Renal cortex interstitium (tissue), 15 donors: ENCODE results near the gene ZNF451. TPM values are rescaled to one million over a fixed set of nuclear protein-coding genes. Genes with fewer than 3 reads are reported as not detected.
"Not testable (repeated sequence)": the region's sequence is repeated elsewhere in the genome, so short reads cannot be mapped to it uniquely, and the experiment has no call there.

Source experiments
- DNase-seq, 11 donors: peaks; one replicate each; pipeline ENCODE4 v3.0.0-alpha.2; 2013; ENCODE audit warnings: low read depth in 9 of 11, low spot score in 4 of 11; ENCODE audit errors: extremely low read depth in 1 of 11
- long read RNA-seq, 16 experiments: transcript quantifications; one replicate each; lab custom pipeline, GENCODE V29; 2026
- polyA plus RNA-seq, 3 donors: library from polyadenylated mRNA; unstranded; fragments of 120-200 nt; gene quantifications; one replicate each; pipeline ENCODE4 v1.2.1, GENCODE V29; 2013; ENCODE audit not compliant: insufficient read length in 3 of 3

ZNF451 gene
- polyA plus RNA-seq: 10 to 100 TPM; 31.0 to 46.6 (median 39.1) TPM
- long read RNA-seq, donor 1, partial matches to known transcripts: 0 of 1 reads
- long read RNA-seq, donor 1, other reads (novel, unspliced or antisense): 0 of 1 reads
- long read RNA-seq, donor 2, full-length matches to known transcripts: 2 of 2 reads
- long read RNA-seq, donor 2, partial matches to known transcripts: 0 of 2 reads
- long read RNA-seq, donor 2, other reads (novel, unspliced or antisense): 0 of 2 reads
- long read RNA-seq, donor 3, full-length matches to known transcripts: 3 of 3 reads
- long read RNA-seq, donor 3, partial matches to known transcripts: 0 of 3 reads
- long read RNA-seq, donor 3, other reads (novel, unspliced or antisense): 0 of 3 reads
- long read RNA-seq, donor 4, partial matches to known transcripts: 0 of 6 reads
- long read RNA-seq, donor 4, other reads (novel, unspliced or antisense): 0 of 6 reads
- long read RNA-seq, donor 5: 0 reads
- long read RNA-seq, donor 6, full-length matches to known transcripts: 6 of 6 reads
- long read RNA-seq, donor 6, partial matches to known transcripts: 0 of 6 reads
- long read RNA-seq, donor 6, other reads (novel, unspliced or antisense): 0 of 6 reads
- long read RNA-seq, donor 7, full-length matches to known transcripts: 2 of 10 reads
- long read RNA-seq, donor 7, partial matches to known transcripts: 8 of 10 reads
- long read RNA-seq, donor 7, other reads (novel, unspliced or antisense): 0 of 10 reads
- long read RNA-seq, donor 8: 0 reads
- long read RNA-seq, donor 9: 0 reads
- long read RNA-seq, donor 10, full-length matches to known transcripts: 4 of 4 reads
- long read RNA-seq, donor 10, partial matches to known transcripts: 0 of 4 reads
- long read RNA-seq, donor 10, other reads (novel, unspliced or antisense): 0 of 4 reads
- long read RNA-seq, donor 11, full-length matches to known transcripts: 3 of 3 reads
- long read RNA-seq, donor 11, partial matches to known transcripts: 0 of 3 reads
- long read RNA-seq, donor 11, other reads (novel, unspliced or antisense): 0 of 3 reads
- long read RNA-seq, donor 12, full-length matches to known transcripts: 3 of 3 reads
- long read RNA-seq, donor 12, partial matches to known transcripts: 0 of 3 reads
- long read RNA-seq, donor 12, other reads (novel, unspliced or antisense): 0 of 3 reads
- long read RNA-seq, donor 13: 0 reads
- long read RNA-seq, donor 14, partial matches to known transcripts: 0 of 1 reads
- long read RNA-seq, donor 14, other reads (novel, unspliced or antisense): 0 of 1 reads
- long read RNA-seq, donor 15, full-length matches to known transcripts: 3 of 3 reads
- long read RNA-seq, donor 15, partial matches to known transcripts: 0 of 3 reads
- long read RNA-seq, donor 15, other reads (novel, unspliced or antisense): 0 of 3 reads
- long read RNA-seq, donor 16, full-length matches to known transcripts: 14 of 36 reads
- long read RNA-seq, donor 16, partial matches to known transcripts: 22 of 36 reads
- long read RNA-seq, donor 16, other reads (novel, unspliced or antisense): 0 of 36 reads

DNA sequence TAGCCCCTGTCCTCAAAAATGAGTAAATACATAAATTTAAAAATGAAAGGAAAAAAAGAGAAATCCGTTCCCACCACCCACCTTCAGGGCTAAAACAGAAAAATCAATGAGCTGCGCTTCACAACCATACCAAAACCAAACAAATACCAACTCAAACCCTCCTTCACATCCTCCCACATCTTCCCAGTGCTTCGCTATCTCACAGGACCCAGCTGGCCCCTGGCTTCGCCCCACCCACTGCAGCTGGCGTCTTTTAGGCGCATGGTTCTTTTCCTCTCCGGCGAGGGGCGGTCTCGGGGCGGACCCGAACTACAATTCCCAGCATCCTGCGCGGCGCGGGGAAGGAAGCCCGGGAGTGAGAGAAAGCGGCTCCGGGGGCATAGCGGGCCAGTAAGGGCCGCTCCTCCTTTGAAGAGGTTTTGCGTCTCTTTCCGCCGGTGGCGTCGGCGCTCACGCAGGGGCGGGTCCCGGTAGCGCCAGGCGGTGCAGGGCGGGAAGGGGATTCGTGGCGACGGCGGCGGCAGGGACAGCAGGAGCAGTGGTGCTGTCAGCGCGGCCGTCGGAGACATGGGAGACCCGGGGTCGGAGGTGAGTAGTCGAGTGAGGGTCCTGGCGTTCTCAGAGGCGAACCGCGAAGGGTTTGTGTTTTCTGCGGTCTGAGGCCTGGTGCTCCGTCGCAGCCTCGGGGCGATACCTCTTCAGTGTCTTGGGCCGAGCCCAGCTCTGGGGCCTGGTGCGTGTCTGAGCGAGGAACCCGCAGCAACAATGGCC lies at the start of gene ZNF451:
TSS of gene ZNF451 (plus strand) at position 502 of the 771 bp plus-strand sequence. CDS start at position 568, 66 bp downstream.
- DNase-seq: peak; percentile 87 to 96 (median 94)

DNA sequence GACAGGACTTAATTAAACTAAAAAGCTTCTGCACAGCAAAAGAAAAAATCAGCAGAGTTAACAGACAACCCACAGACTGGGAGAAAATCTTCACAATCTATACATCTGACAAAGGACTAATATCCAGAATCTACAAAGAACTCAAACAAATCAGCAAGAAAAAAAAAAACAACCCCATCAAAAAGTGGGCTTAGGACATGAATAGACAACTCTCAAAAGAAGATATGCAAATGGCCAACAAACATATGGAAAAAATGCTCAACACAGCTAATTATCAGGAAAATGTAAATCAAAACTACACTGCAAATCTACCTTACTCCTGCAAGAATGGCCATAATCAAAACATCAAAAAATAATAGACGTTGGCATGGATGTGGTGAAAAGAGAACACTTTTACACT lies 45.9 kb upstream of the ZNF451 start:
- DNase-seq: not testable (repeated sequence)

DNA sequence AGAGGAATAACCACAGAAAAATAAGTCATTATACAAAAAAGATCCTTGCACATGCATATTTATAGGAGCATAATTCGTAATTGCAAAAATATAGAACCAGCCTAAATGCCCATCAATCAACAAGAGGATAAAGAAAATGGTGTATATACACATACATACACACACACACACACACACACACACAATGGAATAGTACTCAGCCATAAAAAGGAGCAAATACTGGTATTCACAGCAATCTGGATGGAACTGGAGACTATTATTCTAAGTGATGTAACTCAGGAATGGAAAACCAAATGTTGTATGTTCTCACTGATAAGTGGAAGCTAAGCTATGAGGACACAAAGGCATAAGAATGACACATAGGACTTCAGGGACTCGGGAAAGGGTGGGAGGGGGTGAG lies 45.4 kb upstream of the ZNF451 start:
- DNase-seq: no peak

DNA sequence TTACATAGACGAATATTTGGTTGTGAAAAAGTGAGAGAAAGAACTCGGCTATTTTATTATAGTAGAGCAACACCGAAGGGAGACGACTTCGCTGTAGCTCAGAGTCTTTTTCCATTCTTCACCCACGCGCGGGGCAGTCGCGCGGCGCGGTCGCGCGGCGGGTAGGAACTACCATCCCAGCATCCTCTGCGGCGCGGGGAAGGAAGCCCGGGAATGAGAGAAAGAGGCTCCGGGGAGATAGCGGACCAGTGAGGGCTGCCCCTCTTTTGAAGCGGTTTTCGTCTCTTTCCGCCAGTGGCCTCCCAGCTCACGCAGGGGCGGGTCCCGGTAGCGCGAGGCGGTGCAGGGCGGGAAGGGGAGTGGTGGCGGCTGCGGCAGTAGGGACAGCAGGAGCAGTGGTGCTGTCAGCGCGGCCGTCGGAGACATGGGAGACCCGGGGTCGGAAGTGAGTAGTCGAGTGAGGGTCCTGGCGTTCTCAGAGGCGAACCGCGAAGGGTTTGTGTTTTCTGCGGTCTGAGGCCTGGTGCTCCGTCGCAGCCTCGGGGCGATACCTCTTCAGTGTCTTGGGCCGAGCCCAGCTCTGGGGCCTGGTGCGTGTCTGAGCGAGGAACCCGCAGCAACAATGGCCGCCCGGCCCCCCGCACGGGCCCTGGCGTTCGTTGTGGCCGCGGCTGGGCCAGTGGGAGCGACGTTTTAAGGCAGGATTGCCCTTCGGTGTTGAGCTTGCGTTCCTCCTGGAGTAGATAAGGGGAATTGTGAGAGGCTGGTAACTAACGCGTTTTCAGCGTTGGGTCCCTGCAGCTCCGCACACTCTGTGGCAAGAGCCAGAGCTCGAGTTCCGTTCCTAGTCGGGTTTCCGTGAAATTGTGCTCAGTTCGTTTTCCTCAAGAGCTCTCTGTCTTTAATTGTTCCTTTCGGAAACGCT lies 43.4 kb upstream of the ZNF451 start, which contains the start of gene KIAA1586:
TSS of gene KIAA1586 (plus strand) at position 362 of the 925 bp plus-strand sequence. CDS start at position 425, 63 bp downstream.
- DNase-seq: peak; percentile 67 to 87 (median 82)

GRCh38 chr6:57047257-57047585 lies 42.8 kb upstream of the ZNF451 start:
- not testable (repeated sequence) for DNase-seq

GRCh38 chr6:57047859-57048258 lies 42.1 kb upstream of the ZNF451 start:
- DNase-seq: not testable (repeated sequence)

DNA sequence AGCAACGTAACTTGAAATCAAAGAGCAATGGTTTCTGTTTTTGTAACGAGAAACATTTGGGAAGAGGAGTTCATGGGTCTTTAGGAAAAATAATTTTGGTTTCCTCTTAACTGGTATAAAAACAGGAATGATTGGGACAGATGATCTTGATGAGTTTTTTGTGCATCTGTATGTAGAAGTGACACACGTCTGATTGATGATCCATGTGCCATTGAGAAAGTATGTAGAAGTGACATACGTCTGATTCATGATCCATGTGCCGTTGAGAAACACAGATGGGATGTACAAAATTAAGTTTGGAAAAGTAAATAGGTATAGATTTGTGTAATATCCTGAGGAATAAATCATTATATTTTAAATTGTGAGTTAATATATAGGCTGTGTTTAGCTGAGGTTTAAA lies 41.4 kb upstream of the ZNF451 start:
- DNase-seq: no peak

DNA sequence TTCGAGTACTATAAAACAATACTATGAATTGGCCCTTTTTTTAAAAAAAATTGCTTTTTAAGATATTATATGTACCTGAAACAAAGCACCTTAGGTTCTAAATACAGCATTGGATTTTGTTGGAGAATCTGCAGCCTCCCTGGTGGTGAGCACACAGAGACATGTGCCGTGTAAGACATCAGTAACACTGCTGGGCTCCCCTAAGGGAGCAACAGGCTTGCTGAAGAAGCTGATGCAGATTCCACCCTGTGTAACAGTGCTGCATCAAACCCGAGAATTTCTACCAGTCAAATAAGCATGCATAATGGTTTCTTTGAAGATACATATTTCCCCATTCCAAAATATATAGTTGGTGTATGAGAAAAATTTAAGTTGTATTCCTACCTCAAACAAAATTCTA lies 26.1 kb upstream of the ZNF451 start:
- no peak for DNase-seq

DNA sequence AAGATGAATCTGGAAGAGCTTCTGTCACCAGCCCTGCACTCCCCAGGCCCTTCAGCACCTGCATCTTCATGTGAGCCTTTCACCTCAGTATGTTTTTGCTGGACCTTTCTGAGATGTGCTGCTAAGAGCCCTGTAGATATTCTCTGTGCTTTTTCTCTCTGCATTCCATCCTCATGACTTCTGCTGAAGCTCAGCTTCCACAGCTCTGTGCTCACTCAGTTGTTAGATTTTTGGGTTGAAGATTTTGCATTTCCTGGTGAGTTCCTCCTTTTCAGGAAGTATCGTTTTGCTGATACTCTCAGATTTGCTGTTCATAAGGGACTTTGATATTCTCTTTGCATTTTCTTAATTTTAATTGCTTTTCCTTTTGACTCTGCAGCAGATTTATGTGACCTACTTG lies 25.2 kb upstream of the ZNF451 start:
- DNase-seq: no peak

DNA sequence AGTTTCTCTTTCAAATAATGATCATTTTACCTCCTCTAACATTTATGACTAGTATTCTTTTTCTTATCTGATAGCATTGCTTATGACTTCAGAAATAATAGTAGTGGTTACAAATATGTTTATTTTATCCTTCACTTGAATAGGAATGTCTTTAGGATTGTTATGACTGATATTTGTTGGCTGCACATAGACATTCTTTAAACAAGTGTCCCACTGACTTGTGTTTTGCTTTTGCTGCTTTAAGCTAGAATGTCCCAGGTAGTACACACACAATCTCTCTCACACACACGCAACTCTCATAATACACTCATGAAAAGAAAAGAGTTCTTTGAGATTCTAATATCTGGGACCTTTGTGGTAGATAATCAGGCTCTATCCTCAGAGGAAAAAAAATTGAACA lies 21.9 kb upstream of the ZNF451 start:
- DNase-seq: no peak

DNA sequence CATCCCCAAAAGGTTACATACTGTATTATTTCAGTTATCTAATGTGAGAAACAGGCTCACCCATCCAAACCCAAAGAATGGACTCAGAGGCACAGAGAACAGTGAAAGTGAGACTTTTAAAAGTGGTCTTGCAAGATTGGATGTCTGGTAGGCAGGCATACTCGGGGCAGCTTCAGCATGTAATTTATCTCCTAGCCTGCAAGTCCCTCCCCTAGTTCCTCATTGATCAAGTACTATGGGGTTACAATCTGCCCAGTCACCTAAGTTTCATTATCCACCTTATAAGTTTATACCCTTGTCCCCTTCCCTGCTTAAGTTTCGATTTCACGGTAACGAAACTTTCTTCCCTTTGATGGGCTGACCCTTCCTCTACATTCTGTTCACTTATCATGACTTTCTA lies 20.8 kb upstream of the ZNF451 start:
- no peak for DNase-seq

- DNase-seq: no peak
Measured at GRCh38 chr6:57069920-57070331, 20.1 kb upstream of the ZNF451 start.

DNA sequence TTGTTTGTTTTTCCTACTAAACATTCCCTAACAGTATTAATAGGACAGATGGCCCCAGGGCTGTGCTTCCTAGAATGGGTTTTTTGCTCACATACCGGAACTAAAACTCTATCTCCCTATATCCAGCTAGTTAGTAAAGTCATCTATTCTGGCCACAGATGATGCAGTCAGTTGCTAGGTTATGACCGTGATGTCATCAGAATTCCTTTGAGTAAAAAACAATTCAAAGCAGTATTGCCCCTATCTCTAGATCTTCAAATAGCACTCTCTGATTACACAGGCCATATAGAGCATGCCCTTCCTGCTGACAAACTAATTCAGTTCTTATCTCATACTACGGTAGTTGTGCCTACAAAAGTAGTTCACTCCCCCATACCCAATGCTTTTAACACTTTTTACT lies 17.9 kb upstream of the ZNF451 start:
- DNase-seq: no peak

GRCh38 chr6:57074383-57074782 lies 15.6 kb upstream of the ZNF451 start:
- no peak for DNase-seq

DNA sequence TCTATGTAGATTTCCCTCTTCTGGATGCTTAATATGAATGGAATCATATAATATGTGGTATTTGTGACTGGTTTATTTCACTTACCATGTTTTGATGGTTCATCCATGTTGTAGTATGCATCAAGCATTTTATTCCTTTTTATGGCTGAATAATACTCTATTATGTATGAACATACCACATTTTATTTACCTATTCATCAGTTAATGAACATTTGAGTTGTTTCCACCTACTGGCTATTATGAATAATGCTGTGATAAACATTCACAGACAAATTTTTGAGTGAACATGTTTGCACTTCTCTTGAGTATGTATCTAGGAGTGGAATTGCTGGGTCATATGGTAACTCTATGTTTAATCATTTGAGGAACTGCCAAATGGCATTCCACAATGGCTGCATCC lies 14.9 kb upstream of the ZNF451 start:
- DNase-seq: no peak

DNA sequence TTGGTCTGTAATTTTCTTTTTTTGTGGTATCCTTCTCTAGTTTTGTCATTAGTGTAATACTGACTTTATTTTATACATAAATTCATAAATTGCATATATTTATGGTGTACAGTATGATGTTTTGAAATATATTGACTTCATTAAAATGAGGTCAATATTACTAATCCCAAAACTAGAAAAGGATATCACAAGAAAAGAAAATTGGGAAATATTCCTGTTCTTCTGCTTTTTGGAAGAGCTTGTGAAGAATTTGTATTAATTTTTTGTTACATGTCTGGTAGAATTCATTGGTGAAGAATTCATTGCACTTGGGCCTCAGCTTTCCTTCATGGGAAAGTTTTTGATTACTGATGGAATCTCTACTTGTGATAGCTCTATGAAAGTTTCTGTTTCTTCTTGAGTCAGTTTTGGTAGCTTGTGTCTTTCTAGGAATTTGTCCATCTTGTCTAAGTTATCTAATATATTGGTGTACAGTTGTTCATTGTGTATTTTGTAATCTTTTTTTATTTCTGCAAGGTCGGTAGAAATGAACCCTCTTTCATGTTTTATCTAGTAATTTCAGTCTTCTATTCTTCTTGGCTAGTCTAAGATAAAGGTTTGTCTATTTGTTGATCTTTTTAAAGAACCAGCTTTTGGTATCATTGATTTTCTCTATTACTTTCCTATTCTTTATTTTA lies 11.3 kb upstream of the ZNF451 start:
- DNase-seq: no peak
